T-cell (primary cell): ENCODE data around the gene FASTK. TPM values are rescaled to one million over a fixed set of nuclear protein-coding genes. Genes with fewer than 3 reads are reported as not detected.

Source experiments
- ATAC-seq, 4 experiments: fragments of 200-7000 bp in 3 of 4; fragments of 150-1000 bp in 1 of 4; cut with Tn5 transposase; replicated peaks in 1 of 4; 1 replicate in 3 of 4; 2 replicates in 1 of 4; pipeline ENCODE4 v1.10.0; 2021; ENCODE audit warnings: moderate library complexity in 3 of 4, mild to moderate bottlenecking in 2 of 4, moderate number of reproducible peaks in 1 of 4
- CTCF ChIA-PET, 2 donors: fragments of 300-600 bp; sonication (Branson Sonifier 250); formaldehyde crosslinking; loops; one replicate each; lab custom pipeline; 2022; ENCODE audit warnings: antibody characterized with exemption in 2 of 2; lab: Charles Lee
- POLR2A ChIA-PET, 2 donors: fragments of 300-600 bp; sonication (Branson Sonifier 250); formaldehyde crosslinking; loops; one replicate each; lab custom pipeline; 2022; ENCODE audit warnings: antibody characterized with exemption in 2 of 2; lab: Charles Lee
- DNase-seq, 35 experiments: peaks; one replicate each; pipeline versions ENCODE4 v3.0.0 to v3.0.0-alpha.2; 2013 to 2023
- H3K27ac ChIP-seq: one replicate; pipeline ENCODE4 v1.5.1; 2013; ENCODE audit warnings: low read length
- H3K27me3 ChIP-seq, 2 experiments: replicated peaks in 1 of 2; 1 replicate in 1 of 2; 2 replicates in 1 of 2; pipeline versions ENCODE4 v1.6.1 to v1.7.0; 2013; ENCODE audit warnings: low read length in 1 of 2, mixed read lengths in 1 of 2; ENCODE audit not compliant: control insufficient read depth in 2 of 2, insufficient read depth in 2 of 2; ENCODE audit errors: extremely low read depth in 1 of 2
- H3K36me3 ChIP-seq, 2 donors: 1 replicate in 1 of 2; 2 replicates in 1 of 2; pipeline versions ENCODE4 v1.6.1 to v1.7.0; 2013; ENCODE audit warnings: low read length in 1 of 2; ENCODE audit not compliant: control insufficient read depth in 2 of 2, insufficient read depth in 1 of 2; ENCODE audit errors: extremely low read depth in 1 of 2
- H3K4me1 ChIP-seq, 2 experiments: 1 replicate in 1 of 2; 2 replicates in 1 of 2; pipeline versions ENCODE4 v1.6.1 to v1.7.0; 2013; ENCODE audit warnings: low read length in 2 of 2, mixed read lengths in 1 of 2; ENCODE audit not compliant: insufficient read depth in 2 of 2, control insufficient read depth in 1 of 2; ENCODE audit errors: extremely low read depth in 1 of 2
- H3K4me3 ChIP-seq, 2 donors: 1 replicate in 1 of 2; 2 replicates in 1 of 2; pipeline versions ENCODE4 v1.5.1 to v1.7.0; 2013; ENCODE audit warnings: mild to moderate bottlenecking in 2 of 2, low read length in 1 of 2, moderate library complexity in 1 of 2; ENCODE audit not compliant: control insufficient read depth in 1 of 2; ENCODE audit errors: extremely low read depth in 1 of 2
- H3K9me3 ChIP-seq: 2 replicates; pipeline ENCODE4 v1.7.0; 2013
- H3K27ac Mint-ChIP-seq, 2 donors: one replicate each; pipeline ENCODE4 v1.8.0; 2020 to 2021; ENCODE audit warnings: mild to moderate bottlenecking in 2 of 2, mixed read lengths in 2 of 2
- H3K27me3 Mint-ChIP-seq, 2 donors: one replicate each; pipeline ENCODE4 v1.8.0; 2021 to 2022; ENCODE audit warnings: mixed read lengths in 2 of 2
- H3K36me3 Mint-ChIP-seq: one replicate; pipeline ENCODE4 v1.8.0; 2021; ENCODE audit warnings: mixed read lengths
- H3K4me1 Mint-ChIP-seq, 3 donors: one replicate each; pipeline ENCODE4 v1.8.0; 2020 to 2022; ENCODE audit warnings: mixed read lengths in 3 of 3, mild to moderate bottlenecking in 1 of 3
- H3K4me3 Mint-ChIP-seq, 3 donors: one replicate each; pipeline ENCODE4 v1.8.0; 2020 to 2022; ENCODE audit warnings: mild to moderate bottlenecking in 3 of 3, mixed read lengths in 3 of 3, moderate library complexity in 3 of 3
- H3K9me3 Mint-ChIP-seq, 3 donors: one replicate each; pipeline ENCODE4 v1.8.0; 2020 to 2022; ENCODE audit warnings: mixed read lengths in 3 of 3
- WGBS: methylation state at CpG from one replicate; pipeline ENCODE4 v1.1.5; 2013; ENCODE audit warnings: missing lambda C conversion rate; ENCODE audit not compliant: insufficient coverage; 5-methylcytosine and 5-hydroxymethylcytosine counted together
- total RNA-seq, 35 experiments: library from RNA in 6 of 35; stranded (reverse) in 6 of 35; fragments of 120-200 nt in 1 of 35; gene quantifications; one replicate each; pipeline versions ENCODE4 v1.2.1 to v1.2.4 and lab custom pipeline; 2013 to 2026

FASTK gene
- total RNA-seq, 5 donors from 2014 or later (not counting 1 experiment from before 2014, with no cell fraction given), result 98.8 to 157 (median 151) TPM

DNA sequence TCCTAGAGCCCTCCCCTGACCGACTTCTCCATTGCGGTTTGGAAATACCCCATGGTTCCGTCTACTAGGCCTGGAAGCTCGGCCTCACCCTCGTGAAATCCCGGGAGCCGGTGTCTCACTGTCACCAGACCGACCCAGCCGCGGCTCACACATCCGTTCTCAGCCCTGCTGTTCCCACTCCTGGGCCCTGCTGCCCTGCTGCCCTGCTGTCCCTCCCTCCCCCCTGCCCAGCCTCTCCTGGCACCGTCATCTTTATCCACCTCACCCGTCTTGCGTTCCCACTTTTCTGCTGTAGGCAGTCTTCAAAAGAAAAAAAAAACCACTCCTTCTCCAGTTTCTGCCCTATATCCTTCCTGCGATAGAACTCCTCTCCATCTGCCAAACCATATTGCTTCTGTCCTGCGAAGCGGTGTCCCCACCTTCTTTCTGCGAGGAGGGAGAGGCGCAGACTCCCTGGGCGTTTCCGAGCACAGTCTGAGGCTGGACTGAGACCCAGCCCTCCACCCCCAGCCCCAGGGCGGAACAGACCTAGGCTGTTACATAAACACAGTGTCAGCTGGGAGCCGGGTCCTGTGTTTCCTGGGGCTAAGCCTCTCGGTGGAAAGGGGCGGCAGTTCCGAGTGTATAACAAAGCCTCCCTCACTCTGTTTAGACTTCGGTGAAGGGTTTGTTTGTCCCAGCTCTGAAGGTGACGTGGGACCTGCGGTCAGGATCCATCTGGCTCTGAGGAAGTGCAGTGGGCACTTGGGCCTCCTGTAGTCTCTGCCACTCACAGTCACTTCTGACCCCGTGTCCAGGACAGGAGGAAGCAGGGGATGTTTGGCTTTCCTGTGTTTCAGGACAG lies 8.5 kb upstream of the FASTK start:
- Histone ChIP-seq H3K27me3 (peaks cover 0 to 23% of the 10 kb centered on the region in 2 experiments), H3K36me3 (no peaks in the 10 kb centered on the region), H3K9me3 (no peaks in the 10 kb centered on the region), H3K27ac (no peak overlapping the region), H3K4me3 (no peak overlapping the region), H3K4me1 (peaks cover 10 to 46% of the 10 kb centered on the region in 2 experiments)
- H3K4me1 Mint-ChIP-seq, result peaks cover 33 to 39% (median 36%) of the 10 kb centered on the region in 3 donors
- ChIA-PET CTCF (interaction anchor here in 1 of 2 donors (0.7 kb wide), 1 partner anchor 22 kb away, joined by 3 read pairs; no protein-coding TSS in a partner anchor), POLR2A (no interaction called here)
- WGBS, result 57% methylated on average over 17 of the region's 30 CpGs
- H3K27me3 Mint-ChIP-seq, result peaks cover 4 to 11% of the 10 kb centered on the region in 2 donors
- no peaks in the 10 kb centered on the region for H3K36me3 Mint-ChIP-seq
- DNase-seq, result peak in 2 of 35 experiments; percentile 35 to 43
- ATAC-seq, result no peak
- H3K4me3 Mint-ChIP-seq, result peak overlapping the region; percentile 9 to 79 (median 64)
- H3K27ac Mint-ChIP-seq, result peak overlapping the region in 1 of 2 donors; percentile 29
- H3K9me3 Mint-ChIP-seq, result no peaks in the 10 kb centered on the region

DNA sequence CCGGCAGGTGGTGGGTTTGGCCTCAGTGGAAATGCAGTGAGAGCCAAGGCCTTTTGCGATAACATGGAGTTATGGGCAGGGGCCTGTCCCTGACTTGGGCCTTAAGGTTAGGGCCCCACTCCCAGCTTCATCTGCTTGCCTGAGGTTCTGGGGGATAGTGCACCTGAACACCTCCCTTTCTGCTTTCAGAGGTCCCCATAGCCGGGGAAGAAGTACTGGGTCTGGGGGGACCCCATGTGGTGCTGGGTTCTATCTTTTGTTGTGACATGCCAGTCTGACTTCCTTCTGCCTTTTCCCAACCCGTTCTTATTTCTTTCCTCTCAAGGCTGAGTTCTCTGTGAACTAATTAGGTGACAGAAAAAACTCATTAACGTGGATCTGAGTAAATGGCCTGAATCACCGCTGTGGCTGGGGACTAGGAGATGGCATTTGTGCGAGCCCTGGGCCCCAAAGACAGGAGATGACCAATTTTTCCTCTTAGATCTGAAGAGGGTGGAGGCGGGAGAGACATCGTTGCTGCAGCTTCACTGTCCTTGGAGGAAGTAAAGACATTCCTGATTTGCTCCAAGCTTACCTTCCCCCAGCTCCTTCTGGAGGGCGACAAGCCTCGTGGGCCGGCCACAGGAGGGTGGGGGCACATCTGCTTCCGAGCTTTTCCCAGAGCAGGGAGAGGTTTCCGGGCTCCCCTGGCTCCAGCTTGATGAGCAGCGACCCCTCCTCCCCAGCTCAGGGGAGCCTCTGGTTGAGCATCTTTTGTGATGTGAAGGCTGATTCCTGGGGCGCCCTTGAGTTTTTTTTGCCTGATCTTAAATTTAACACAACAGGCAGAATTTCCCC lies 7.6 kb upstream of the FASTK start:
- Mint-ChIP-seq H3K27ac (peak overlapping the region in 1 of 2 donors; percentile 58), H3K27me3 (peaks cover 4 to 11% of the 10 kb centered on the region in 2 donors), H3K4me3 (peak overlapping the region; percentile 64 to 79 (median 68)), H3K9me3 (no peaks in the 10 kb centered on the region), H3K36me3 (no peaks in the 10 kb centered on the region), H3K4me1 (peaks cover 36 to 44% (median 39%) of the 10 kb centered on the region in 3 donors)
- ATAC-seq (no peak), DNase-seq (no peak)
- peaks cover 13 to 52% of the 10 kb centered on the region in 2 experiments for H3K4me1 ChIP-seq
- no peaks in the 10 kb centered on the region for H3K36me3 ChIP-seq
- CTCF ChIA-PET, result interaction anchor here in 1 of 2 donors (0.7 kb wide), 1 partner anchor 23 kb away, joined by 3 read pairs; no protein-coding TSS in a partner anchor
- POLR2A ChIA-PET, result interaction anchor here in 1 of 2 donors (0.6 kb wide), 1 partner anchor 602 kb away, joined by 6 read pairs; no protein-coding TSS in a partner anchor
- 83% methylated on average over 4 of the region's 16 CpGs for WGBS
- H3K4me3 ChIP-seq, result peak overlapping the region in 1 of 2 donors; percentile 66
- H3K9me3 ChIP-seq, result no peaks in the 10 kb centered on the region
- no peak overlapping the region for H3K27ac ChIP-seq
- H3K27me3 ChIP-seq, result peaks cover 0 to 23% of the 10 kb centered on the region in 2 experiments

DNA sequence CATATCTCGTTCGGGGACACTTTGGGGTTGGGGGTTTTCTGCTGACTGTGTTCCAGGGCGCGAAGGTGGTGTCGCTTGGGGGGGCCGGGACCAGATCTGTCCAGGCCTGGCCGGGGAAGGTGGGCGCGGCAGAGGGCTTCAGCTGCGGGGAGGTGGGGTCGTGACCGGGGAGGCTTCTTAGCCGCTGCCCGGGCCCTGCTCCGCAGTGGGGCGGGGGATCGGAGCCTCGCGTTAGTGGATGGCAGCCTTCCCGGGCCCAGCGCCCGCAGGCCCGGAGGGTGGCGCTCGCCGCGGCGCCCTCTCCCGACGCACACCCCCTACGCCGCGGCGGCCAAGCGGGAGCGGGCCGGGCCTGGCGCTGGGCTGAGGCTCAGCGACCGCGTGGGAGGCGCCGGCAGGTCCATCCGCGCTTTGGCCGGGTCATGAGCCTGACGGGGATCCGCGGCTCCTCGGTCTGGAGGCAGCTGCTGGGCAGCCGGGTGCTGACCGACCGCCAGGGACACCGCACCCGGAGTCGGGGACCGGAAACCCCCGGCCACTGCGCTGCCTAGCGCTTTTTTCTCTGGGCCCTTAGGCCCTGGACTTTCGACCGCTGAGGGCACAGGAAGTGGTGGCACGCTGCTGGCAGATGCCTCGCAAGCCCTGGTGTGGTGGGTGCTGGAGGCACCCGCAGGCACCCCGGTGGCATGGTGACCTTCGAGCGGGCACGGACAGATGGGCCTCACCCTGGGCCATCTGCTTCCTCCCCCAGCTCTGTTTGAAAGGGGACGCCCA lies 6.8 kb upstream of the FASTK start:
- Mint-ChIP-seq H3K36me3 (no peaks in the 10 kb centered on the region), H3K4me3 (peak overlapping the region; percentile 79 to 92 (median 83)), H3K27me3 (peaks cover 4 to 11% of the 10 kb centered on the region in 2 donors), H3K27ac (peak overlapping the region in 1 of 2 donors; percentile 58), H3K4me1 (peaks cover 41 to 51% (median 45%) of the 10 kb centered on the region in 3 donors), H3K9me3 (no peaks in the 10 kb centered on the region)
- Histone ChIP-seq H3K27ac (no peak overlapping the region), H3K4me3 (peak overlapping the region; percentile 66 to 80), H3K36me3 (no peaks in the 10 kb centered on the region), H3K9me3 (no peaks in the 10 kb centered on the region), H3K4me1 (peaks cover 16 to 57% of the 10 kb centered on the region in 2 experiments), H3K27me3 (peaks cover 0 to 23% of the 10 kb centered on the region in 2 experiments)
- POLR2A ChIA-PET, result interaction anchor here in 1 of 2 donors (0.6 kb wide), 1 partner anchor 601 kb away, joined by 6 read pairs; no protein-coding TSS in a partner anchor
- 2% methylated on average over 65 of the region's 70 CpGs for WGBS
- CTCF ChIA-PET, result interaction anchor here in 1 of 2 donors (0.6 to 0.7 kb wide), 2 partner anchors 545 to 717 kb away, joined by 3 to 4 read pairs; no protein-coding TSS in a partner anchor
- peak in 11 of 35 experiments; percentile 12 to 66 (median 34) for DNase-seq
- peak in 3 of 4 experiments; percentile 22 to 38 (median 33) for ATAC-seq

DNA sequence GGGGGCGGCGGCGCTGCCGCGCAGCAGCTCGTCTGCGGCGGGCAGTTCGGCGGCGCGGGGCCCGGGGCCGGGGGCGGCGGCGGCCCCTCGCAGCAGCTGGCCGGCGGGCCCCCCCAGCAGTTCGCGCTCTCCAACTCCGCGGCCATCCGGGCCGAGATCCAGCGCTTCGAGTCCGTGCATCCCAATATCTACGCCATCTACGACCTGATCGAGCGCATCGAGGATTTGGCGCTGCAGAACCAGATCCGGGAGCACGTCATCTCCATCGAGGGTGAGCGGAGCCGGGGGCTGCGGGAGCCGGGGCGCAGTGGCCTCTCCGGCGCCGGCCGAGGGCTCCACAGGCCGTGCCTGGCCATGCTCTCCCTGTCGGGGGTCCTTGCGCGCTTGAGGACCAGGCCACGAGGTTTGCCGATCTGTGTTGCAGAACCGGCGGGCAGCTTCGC lies 6.2 kb upstream of the FASTK start:
- ATAC-seq (peak in 2 of 4 experiments; percentile 20 to 26), DNase-seq (peak in 5 of 35 experiments; percentile 9 to 55 (median 19))
- Histone ChIP-seq H3K4me1 (peaks cover 17 to 63% of the 10 kb centered on the region in 2 experiments), H3K4me3 (peak overlapping the region; percentile 66 to 80), H3K27me3 (peaks cover 0 to 23% of the 10 kb centered on the region in 2 experiments), H3K27ac (no peak overlapping the region), H3K36me3 (no peaks in the 10 kb centered on the region), H3K9me3 (no peaks in the 10 kb centered on the region)
- Mint-ChIP-seq H3K27me3 (peaks cover 4 to 11% of the 10 kb centered on the region in 2 donors), H3K27ac (peak overlapping the region in 1 of 2 donors; percentile 39), H3K4me1 (peaks cover 44 to 51% (median 50%) of the 10 kb centered on the region in 3 donors), H3K9me3 (no peaks in the 10 kb centered on the region), H3K36me3 (no peaks in the 10 kb centered on the region), H3K4me3 (peak overlapping the region; percentile 79 to 92 (median 83))
- ChIA-PET CTCF (interaction anchor here in 1 of 2 donors (0.6 to 0.7 kb wide), 2 partner anchors 546 to 716 kb away, joined by 3 to 4 read pairs; no protein-coding TSS in a partner anchor), POLR2A (no interaction called here)
- WGBS, result under 1% methylated on average over 55 of the region's 56 CpGs

DNA sequence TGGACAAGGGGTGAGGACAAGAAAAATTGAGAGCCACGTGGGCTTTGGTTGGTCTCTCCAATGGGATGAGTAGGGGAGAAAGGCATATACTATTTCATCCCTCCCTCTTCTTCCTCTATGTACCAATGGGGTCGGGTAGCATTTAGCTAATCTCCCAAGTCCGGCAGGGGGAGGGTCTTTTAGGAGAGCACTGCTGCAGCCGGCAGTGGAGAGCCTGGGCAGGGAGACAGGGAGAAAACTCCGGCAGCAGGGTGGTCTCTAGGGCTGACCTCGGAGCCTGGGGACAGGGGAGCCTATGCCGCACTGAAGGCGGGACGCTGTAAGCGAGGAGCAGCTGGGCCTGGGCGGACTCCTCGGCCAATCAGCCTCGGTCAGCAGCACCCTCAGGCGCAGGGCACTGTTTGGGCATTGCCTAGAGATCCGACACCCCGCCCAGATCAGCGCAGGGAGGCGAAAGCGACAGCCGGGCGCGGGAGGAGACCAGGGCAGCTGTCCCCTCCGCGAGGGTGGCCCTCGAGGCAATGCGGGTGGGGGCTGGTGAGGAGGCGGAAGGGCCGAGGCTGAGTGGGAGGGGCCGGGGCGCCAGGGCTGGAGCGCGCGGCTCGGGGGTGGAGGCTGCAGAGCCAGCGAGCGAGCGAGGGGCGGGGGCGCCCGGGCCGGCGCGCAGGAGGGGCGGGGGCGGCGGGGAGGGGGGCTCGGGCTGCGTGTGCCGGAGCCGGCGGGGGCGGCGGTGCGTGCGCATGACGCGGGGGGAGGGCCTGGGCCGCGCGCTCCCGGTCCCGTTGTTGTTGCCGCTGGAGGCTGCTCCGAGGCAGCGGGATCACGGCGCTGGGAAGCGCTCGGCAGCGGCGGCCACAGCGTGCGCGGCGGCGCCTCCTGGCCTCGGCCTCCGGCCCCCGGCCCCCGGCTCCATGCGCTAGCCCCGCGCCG lies 5.3 kb upstream of the FASTK start, which contains the start of gene AGAP3:
Gene AGAP3, plus strand, starts transcription at position 785 of the 930 bp plus-strand sequence. CDS start 267 bp downstream, outside the sequence.
- Mint-ChIP-seq H3K4me3 (peak within 1 kb of the TSS; percentile 83 to 92 (median 89)), H3K36me3 (no peaks in the 10 kb centered on the region), H3K9me3 (no peaks in the 10 kb centered on the region), H3K27me3 (peaks cover 4 to 11% of the 10 kb centered on the region in 2 donors), H3K27ac (peak within 1 kb of the TSS; percentile 75 to 83), H3K4me1 (peaks cover 42 to 51% (median 49%) of the 10 kb centered on the region in 3 donors)
- CTCF ChIA-PET, result interaction anchor here in 1 of 2 donors (1.4 kb wide), 1 partner anchor 58 kb away, joined by 8 read pairs; the partner anchor contains the start of gene ABCB8
- H3K9me3 ChIP-seq, result no peaks in the 10 kb centered on the region
- POLR2A ChIA-PET, result no interaction called here
- H3K4me3 ChIP-seq, result peak within 1 kb of the TSS; percentile 66 to 80
- H3K36me3 ChIP-seq, result no peaks in the 10 kb centered on the region
- H3K4me1 ChIP-seq, result peaks cover 17 to 72% of the 10 kb centered on the region in 2 experiments
- 1% methylated on average over 64 of the region's 84 CpGs for WGBS
- ATAC-seq, result peak; percentile 5 to 17 (median 9)
- no peak within 1 kb of the TSS for H3K27ac ChIP-seq
- H3K27me3 ChIP-seq, result peaks cover 0 to 23% of the 10 kb centered on the region in 2 experiments
- DNase-seq, result peak in 30 of 35 experiments; percentile 7 to 71 (median 44)
